ENCODE data around the gene SLC17A6. TPM values are rescaled to one million over a fixed set of nuclear protein-coding genes. Genes with fewer than 3 reads are reported as not detected.

SLC17A6 gene
- not detected in 2 replicates for polyA plus RNA-seq (2013)

- H3K23ac ChIP-seq (ENCODE audit: low read length) = no peak within 1 kb of the TSS
- H3K18ac ChIP-seq (ENCODE audit: low read length) = no peak within 1 kb of the TSS
- peaks cover 2% of the 10 kb centered on the region for H3K9me3 ChIP-seq (ENCODE audit: insufficient read depth, low read depth, low read length)
- no peak within 1 kb of the TSS for H3K27ac ChIP-seq (ENCODE audit: low read depth, low read length)
- peaks cover 0 to 2% of the 10 kb centered on the region in 2 experiments for H3K4me1 ChIP-seq (ENCODE audit: control insufficient read depth in 1 of 2, insufficient read depth in 2 of 2, low read length in 2 of 2)
- no CpG with 5 or more reads among the region's 28 CpGs for WGBS (ENCODE audit: extremely low coverage, insufficient coverage, insufficient read length)
- H2AK5ac ChIP-seq (ENCODE audit: low read length) = no peak within 1 kb of the TSS
- H3K9ac ChIP-seq (ENCODE audit: low read length) = no peak within 1 kb of the TSS
- H3K14ac ChIP-seq (ENCODE audit: low read length) = no peak within 1 kb of the TSS
- no peak within 1 kb of the TSS for H4K12ac ChIP-seq (ENCODE audit: low read depth, low read length)
- H2BK12ac ChIP-seq (ENCODE audit: low read length) = no peak within 1 kb of the TSS
- no peak within 1 kb of the TSS for H4K8ac ChIP-seq (ENCODE audit: low read depth, low read length)
- no peak within 1 kb of the TSS for H2AFZ ChIP-seq (ENCODE audit: insufficient read depth, low read length, poor library complexity)
- peaks cover 20% of the 10 kb centered on the region for H3K27me3 ChIP-seq (ENCODE audit: insufficient read depth, low read length)
- H3K4me2 ChIP-seq (ENCODE audit: low read length) = peak within 1 kb of the TSS; percentile 12
- H3K79me2 ChIP-seq (ENCODE audit: control insufficient read depth, insufficient read depth, low read length, poor library complexity) = no peaks in the 10 kb centered on the region
- no peak within 1 kb of the TSS for H3K4ac ChIP-seq (ENCODE audit: low read depth, low read length)
- no peaks in the 10 kb centered on the region for H3K79me1 ChIP-seq (ENCODE audit: low read length)
- H4K91ac ChIP-seq (ENCODE audit: low read depth, low read length) = no peak within 1 kb of the TSS
- no peak within 1 kb of the TSS for H3K4me3 ChIP-seq (ENCODE audit: low read depth, low read length)
- peak; percentile 3 to 53 for DNase-seq
- no peaks in the 10 kb centered on the region for H3K36me3 ChIP-seq (ENCODE audit: control insufficient read depth in 1 of 2, insufficient read depth in 2 of 2, low read length in 2 of 2)
- no peak within 1 kb of the TSS for H2BK5ac ChIP-seq (ENCODE audit: low read depth, low read length, poor library complexity)
- no peak within 1 kb of the TSS for H2BK120ac ChIP-seq (ENCODE audit: insufficient read depth, low read length, poor library complexity)
These were observed at the start of gene SLC17A6 for GRCh38 chr11:22337596-22338485. Gene SLC17A6 (plus strand): TSS chr11:22338381. CDS start chr11:22338534, 153 bp downstream.

DNA sequence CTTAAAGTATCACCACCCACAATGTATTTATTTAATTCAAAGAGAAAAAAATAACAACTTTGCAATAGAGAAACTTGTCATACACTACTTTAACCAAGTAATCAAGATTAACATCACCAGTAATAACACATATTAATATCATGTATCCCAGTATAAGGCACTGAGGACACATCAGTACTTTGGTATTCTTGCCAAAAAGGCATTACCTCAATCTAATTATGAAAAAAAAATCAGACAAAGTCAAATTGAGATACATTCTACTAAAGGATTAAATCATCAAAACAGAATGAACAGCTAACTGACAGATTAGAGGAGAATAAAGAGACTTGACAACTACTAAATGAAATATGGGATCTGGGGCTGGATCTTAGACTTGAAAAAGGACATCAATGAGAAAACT is 35.8 kb upstream of the SLC17A6 start:
- Histone ChIP-seq H4K8ac (ENCODE audit: low read depth, low read length) (no peak overlapping the region), H3K18ac (ENCODE audit: low read length) (no peak overlapping the region), H3K4me1 (ENCODE audit: control insufficient read depth in 1 of 2, insufficient read depth in 2 of 2, low read length in 2 of 2) (no peaks in the 10 kb centered on the region), H3K27me3 (ENCODE audit: insufficient read depth, low read length) (no peaks in the 10 kb centered on the region), H3K4me2 (ENCODE audit: low read length) (no peak overlapping the region), H2BK120ac (ENCODE audit: insufficient read depth, low read length, poor library complexity) (no peak overlapping the region), H2BK12ac (ENCODE audit: low read length) (no peak overlapping the region), H3K79me2 (ENCODE audit: control insufficient read depth, insufficient read depth, low read length, poor library complexity) (no peaks in the 10 kb centered on the region), H3K36me3 (ENCODE audit: control insufficient read depth in 1 of 2, insufficient read depth in 2 of 2, low read length in 2 of 2) (no peaks in the 10 kb centered on the region), H2AK5ac (ENCODE audit: low read length) (no peak overlapping the region), H2BK5ac (ENCODE audit: low read depth, low read length, poor library complexity) (no peak overlapping the region), H3K27ac (ENCODE audit: low read depth, low read length) (no peak overlapping the region), H2AFZ (ENCODE audit: insufficient read depth, low read length, poor library complexity) (no peak overlapping the region), H3K9me3 (ENCODE audit: insufficient read depth, low read depth, low read length) (no peaks in the 10 kb centered on the region), H3K4ac (ENCODE audit: low read depth, low read length) (no peak overlapping the region), H3K9ac (ENCODE audit: low read length) (no peak overlapping the region), H3K79me1 (ENCODE audit: low read length) (no peaks in the 10 kb centered on the region), H3K23ac (ENCODE audit: low read length) (no peak overlapping the region), H3K4me3 (ENCODE audit: low read depth, low read length) (no peak overlapping the region), H4K91ac (ENCODE audit: low read depth, low read length) (no peak overlapping the region), H3K14ac (ENCODE audit: low read length) (no peak overlapping the region), H4K12ac (ENCODE audit: low read depth, low read length) (no peak overlapping the region)
- DNase-seq = no peak

DNA sequence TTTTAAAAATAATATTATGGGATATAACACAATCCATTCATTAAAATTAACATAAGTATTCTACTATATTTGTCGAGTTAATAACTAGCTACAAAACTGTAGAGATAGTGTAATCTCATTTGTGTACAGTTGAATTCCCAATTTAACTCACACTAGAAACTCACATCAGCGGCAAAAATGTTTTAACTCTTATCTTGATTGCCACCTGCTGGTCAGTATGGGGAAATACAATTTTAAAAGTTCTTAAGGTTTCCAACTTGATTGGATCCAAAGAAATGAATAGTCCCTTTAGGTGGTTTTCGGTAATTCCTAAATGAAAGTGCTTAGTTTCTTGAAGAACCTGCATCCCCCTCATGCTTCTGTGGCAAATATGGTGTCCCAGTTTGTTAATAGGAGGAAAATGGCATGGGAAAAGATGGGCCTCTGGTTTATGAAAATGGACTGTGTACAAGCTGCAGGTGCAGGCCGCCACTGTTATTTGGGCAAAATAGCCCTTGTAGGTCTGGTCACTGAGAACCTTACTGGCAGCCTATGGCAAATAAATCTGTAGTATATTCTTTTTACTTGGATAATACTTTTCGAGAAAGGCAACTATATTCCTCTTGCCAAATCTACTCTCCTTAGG is 33.7 kb upstream of the SLC17A6 start:
- H3K4ac ChIP-seq (ENCODE audit: low read depth, low read length) = no peak overlapping the region

GRCh38 chr11:22317656-22318055 is 20.5 kb upstream of the SLC17A6 start:
- Histone ChIP-seq H3K9me3 (ENCODE audit: insufficient read depth, low read depth, low read length) (no peaks in the 10 kb centered on the region), H3K27me3 (ENCODE audit: insufficient read depth, low read length) (no peaks in the 10 kb centered on the region), H3K23ac (ENCODE audit: low read length) (no peak overlapping the region), H3K4ac (ENCODE audit: low read depth, low read length) (no peak overlapping the region), H4K8ac (ENCODE audit: low read depth, low read length) (no peak overlapping the region), H3K14ac (ENCODE audit: low read length) (no peak overlapping the region), H4K91ac (ENCODE audit: low read depth, low read length) (no peak overlapping the region), H2AK5ac (ENCODE audit: low read length) (no peak overlapping the region), H3K79me1 (ENCODE audit: low read length) (no peaks in the 10 kb centered on the region), H2AFZ (ENCODE audit: insufficient read depth, low read length, poor library complexity) (no peak overlapping the region), H3K27ac (ENCODE audit: low read depth, low read length) (no peak overlapping the region), H3K36me3 (ENCODE audit: control insufficient read depth in 1 of 2, insufficient read depth in 2 of 2, low read length in 2 of 2) (no peaks in the 10 kb centered on the region), H2BK12ac (ENCODE audit: low read length) (no peak overlapping the region), H3K4me3 (ENCODE audit: low read depth, low read length) (no peak overlapping the region), H3K79me2 (ENCODE audit: control insufficient read depth, insufficient read depth, low read length, poor library complexity) (no peaks in the 10 kb centered on the region), H2BK5ac (ENCODE audit: low read depth, low read length, poor library complexity) (no peak overlapping the region), H3K9ac (ENCODE audit: low read length) (no peak overlapping the region), H2BK120ac (ENCODE audit: insufficient read depth, low read length, poor library complexity) (no peak overlapping the region), H4K12ac (ENCODE audit: low read depth, low read length) (no peak overlapping the region), H3K18ac (ENCODE audit: low read length) (no peak overlapping the region), H3K4me2 (ENCODE audit: low read length) (no peak overlapping the region), H3K4me1 (ENCODE audit: control insufficient read depth in 1 of 2, insufficient read depth in 2 of 2, low read length in 2 of 2) (no peaks in the 10 kb centered on the region)
- DNase-seq = no peak
- no CpG with 5 or more reads among the region's 15 CpGs for WGBS (ENCODE audit: extremely low coverage, insufficient coverage, insufficient read length)

More for the DNA sequence above, 33.7 kb upstream of the SLC17A6 start:
- Histone ChIP-seq H3K18ac (ENCODE audit: low read length) (no peak overlapping the region), H4K12ac (ENCODE audit: low read depth, low read length) (no peak overlapping the region), H3K14ac (ENCODE audit: low read length) (no peak overlapping the region), H2BK12ac (ENCODE audit: low read length) (no peak overlapping the region), H3K4me3 (ENCODE audit: low read depth, low read length) (no peak overlapping the region), H2BK5ac (ENCODE audit: low read depth, low read length, poor library complexity) (no peak overlapping the region), H3K79me1 (ENCODE audit: low read length) (no peaks in the 10 kb centered on the region), H3K9me3 (ENCODE audit: insufficient read depth, low read depth, low read length) (no peaks in the 10 kb centered on the region), H2AK5ac (ENCODE audit: low read length) (no peak overlapping the region), H3K4me1 (ENCODE audit: control insufficient read depth in 1 of 2, insufficient read depth in 2 of 2, low read length in 2 of 2) (no peaks in the 10 kb centered on the region), H2AFZ (ENCODE audit: insufficient read depth, low read length, poor library complexity) (no peak overlapping the region), H2BK120ac (ENCODE audit: insufficient read depth, low read length, poor library complexity) (no peak overlapping the region), H3K23ac (ENCODE audit: low read length) (no peak overlapping the region), H4K8ac (ENCODE audit: low read depth, low read length) (no peak overlapping the region), H3K27ac (ENCODE audit: low read depth, low read length) (no peak overlapping the region), H3K27me3 (ENCODE audit: insufficient read depth, low read length) (no peaks in the 10 kb centered on the region), H3K36me3 (ENCODE audit: control insufficient read depth in 1 of 2, insufficient read depth in 2 of 2, low read length in 2 of 2) (no peaks in the 10 kb centered on the region), H3K79me2 (ENCODE audit: control insufficient read depth, insufficient read depth, low read length, poor library complexity) (no peaks in the 10 kb centered on the region), H3K9ac (ENCODE audit: low read length) (no peak overlapping the region), H4K91ac (ENCODE audit: low read depth, low read length) (no peak overlapping the region), H3K4me2 (ENCODE audit: low read length) (no peak overlapping the region)
- DNase-seq = peak; percentile 1 to 68
- WGBS (ENCODE audit: extremely low coverage, insufficient coverage, insufficient read length) = no CpG with 5 or more reads among the region's 5 CpGs
